MCF 10A (cell line): ENCODE measurements around the gene NTHL1. TPM values are rescaled to one million over a fixed set of nuclear protein-coding genes. Genes with fewer than 3 reads are reported as not detected.

ENCODE experiments used
- BruUV-seq: library from RNA; stranded (reverse); fragments of 400-500 nt; replicated peaks from 2 replicates; lab custom pipeline; 2021; lab: Mats Ljungman, UMichigan
- CTCF ChIA-PET: fragments of 300-600 bp; sonication (Branson Sonifier 250); formaldehyde crosslinking; extraction: SDS; loops from one replicate; lab custom pipeline; 2021; ENCODE audit warnings: antibody characterized with exemption, inconsistent platforms; lab: Yijun Ruan, JAX
- POLR2A ChIA-PET: fragments of 300-600, 350-650 bp; sonication (Branson Sonifier 250); formaldehyde crosslinking; extraction: SDS; loops from one replicate; lab custom pipeline; 2020; ENCODE audit warnings: antibody characterized with exemption, inconsistent platforms; lab: Yijun Ruan, JAX
- DNase-seq: peaks from one replicate; pipeline ENCODE4 v3.0.0-alpha.2; 2018; ENCODE audit not compliant: unreplicated experiment
- H3K27ac Mint-ChIP-seq: one replicate; pipeline ENCODE4 v1.8.0; 2022; ENCODE audit warnings: mild to moderate bottlenecking, low read depth, mixed read lengths; ENCODE audit not compliant: unreplicated experiment
- H3K27me3 Mint-ChIP-seq: one replicate; pipeline ENCODE4 v1.8.0; 2022; ENCODE audit warnings: mixed read lengths; ENCODE audit not compliant: insufficient read depth, unreplicated experiment
- H3K36me3 Mint-ChIP-seq: one replicate; pipeline ENCODE4 v1.8.0; 2022; ENCODE audit warnings: mild to moderate bottlenecking, moderate library complexity, mixed read lengths; ENCODE audit not compliant: insufficient read depth, unreplicated experiment
- H3K4me1 Mint-ChIP-seq: one replicate; pipeline ENCODE4 v1.8.0; 2022; ENCODE audit warnings: mixed read lengths; ENCODE audit not compliant: insufficient read depth, unreplicated experiment
- H3K4me3 Mint-ChIP-seq: one replicate; pipeline ENCODE4 v1.8.0; 2022; ENCODE audit warnings: mild to moderate bottlenecking, moderate library complexity, mixed read lengths; ENCODE audit not compliant: unreplicated experiment
- H3K9me3 Mint-ChIP-seq: one replicate; pipeline ENCODE4 v1.8.0; 2022; ENCODE audit warnings: mixed read lengths; ENCODE audit not compliant: unreplicated experiment
- intact Hi-C: fragments of 100-400 bp; cut with micrococcal nuclease; formaldehyde crosslinking; loops from 2 replicates; pipeline ENCODE4 v1.14.1; 2022
- total RNA-seq: library from RNA; stranded (reverse); gene quantifications from 2 replicates; pipeline ENCODE4 v1.2.3, GENCODE V29; 2022
- TF ChIP-seq, protein P1 (sequence below): fragments of 200-600 bp; IDR thresholded peaks from one replicate; pipeline ENCODE4 v1.8.0; 2022; ENCODE audit warnings: antibody characterized with exemption, mild to moderate bottlenecking; ENCODE audit not compliant: unreplicated experiment

NTHL1 gene
- total RNA-seq, 1 experiment from 2014 or later = 17.7 TPM

DNA sequence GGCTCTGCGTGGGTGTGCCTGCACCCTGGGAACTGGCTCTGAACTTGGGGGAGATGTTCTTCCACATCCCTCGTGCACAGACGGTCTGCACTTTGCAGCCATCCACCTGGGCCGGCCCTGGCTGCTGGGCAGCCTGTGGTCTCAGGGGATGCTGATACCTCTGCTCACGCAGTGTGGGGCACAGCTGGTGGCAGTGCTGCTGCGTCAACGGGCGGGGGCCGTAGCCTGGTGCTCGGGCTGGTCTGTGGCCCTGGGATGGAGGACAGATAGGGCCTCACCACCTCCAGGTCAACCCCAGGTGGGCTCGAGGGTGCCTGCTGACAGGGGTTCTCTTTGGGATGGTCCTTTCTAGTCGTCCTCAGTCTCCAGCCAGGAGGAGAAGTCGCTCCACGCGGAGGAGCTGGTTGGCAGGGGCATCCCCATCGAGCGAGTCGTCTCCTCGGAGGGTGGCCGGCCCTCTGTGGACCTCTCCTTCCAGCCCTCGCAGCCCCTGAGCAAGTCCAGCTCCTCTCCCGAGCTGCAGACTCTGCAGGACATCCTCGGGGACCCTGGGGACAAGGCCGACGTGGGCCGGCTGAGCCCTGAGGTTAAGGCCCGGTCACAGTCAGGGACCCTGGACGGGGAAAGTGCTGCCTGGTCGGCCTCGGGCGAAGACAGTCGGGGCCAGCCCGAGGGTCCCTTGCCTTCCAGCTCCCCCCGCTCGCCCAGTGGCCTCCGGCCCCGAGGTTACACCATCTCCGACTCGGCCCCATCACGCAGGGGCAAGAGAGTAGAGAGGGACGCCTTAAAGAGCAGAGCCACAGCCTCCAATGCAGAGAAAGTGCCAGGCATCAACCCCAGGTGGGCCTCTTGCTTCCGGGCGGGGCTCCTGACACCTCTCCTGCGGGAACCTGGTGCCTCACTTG is 36.5 kb upstream of the NTHL1 start:
- Mint-ChIP-seq H3K27ac (no peak overlapping the region), H3K4me3 (no peak overlapping the region), H3K9me3 (no peaks in the 10 kb centered on the region), H3K4me1 (peaks cover 4% of the 10 kb centered on the region), H3K27me3 (no peaks in the 10 kb centered on the region), H3K36me3 (peaks cover 44% of the 10 kb centered on the region)
- ChIA-PET CTCF (interaction anchor here (1.1 to 1.6 kb wide), 2 partner anchors 37 to 56 kb away, joined by 4 to 6 read pairs; no protein-coding TSS in a partner anchor), POLR2A (interaction anchor here (1.1 kb wide), 1 partner anchor 45 kb away, joined by 3 read pairs; no protein-coding TSS in a partner anchor)
- TF ChIP-seq, protein P1, sequence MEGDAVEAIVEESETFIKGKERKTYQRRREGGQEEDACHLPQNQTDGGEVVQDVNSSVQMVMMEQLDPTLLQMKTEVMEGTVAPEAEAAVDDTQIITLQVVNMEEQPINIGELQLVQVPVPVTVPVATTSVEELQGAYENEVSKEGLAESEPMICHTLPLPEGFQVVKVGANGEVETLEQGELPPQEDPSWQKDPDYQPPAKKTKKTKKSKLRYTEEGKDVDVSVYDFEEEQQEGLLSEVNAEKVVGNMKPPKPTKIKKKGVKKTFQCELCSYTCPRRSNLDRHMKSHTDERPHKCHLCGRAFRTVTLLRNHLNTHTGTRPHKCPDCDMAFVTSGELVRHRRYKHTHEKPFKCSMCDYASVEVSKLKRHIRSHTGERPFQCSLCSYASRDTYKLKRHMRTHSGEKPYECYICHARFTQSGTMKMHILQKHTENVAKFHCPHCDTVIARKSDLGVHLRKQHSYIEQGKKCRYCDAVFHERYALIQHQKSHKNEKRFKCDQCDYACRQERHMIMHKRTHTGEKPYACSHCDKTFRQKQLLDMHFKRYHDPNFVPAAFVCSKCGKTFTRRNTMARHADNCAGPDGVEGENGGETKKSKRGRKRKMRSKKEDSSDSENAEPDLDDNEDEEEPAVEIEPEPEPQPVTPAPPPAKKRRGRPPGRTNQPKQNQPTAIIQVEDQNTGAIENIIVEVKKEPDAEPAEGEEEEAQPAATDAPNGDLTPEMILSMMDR = no peak
- no peak for DNase-seq
- BruUV-seq = no TSS peak
- intact Hi-C loops = no loop called here

DNA sequence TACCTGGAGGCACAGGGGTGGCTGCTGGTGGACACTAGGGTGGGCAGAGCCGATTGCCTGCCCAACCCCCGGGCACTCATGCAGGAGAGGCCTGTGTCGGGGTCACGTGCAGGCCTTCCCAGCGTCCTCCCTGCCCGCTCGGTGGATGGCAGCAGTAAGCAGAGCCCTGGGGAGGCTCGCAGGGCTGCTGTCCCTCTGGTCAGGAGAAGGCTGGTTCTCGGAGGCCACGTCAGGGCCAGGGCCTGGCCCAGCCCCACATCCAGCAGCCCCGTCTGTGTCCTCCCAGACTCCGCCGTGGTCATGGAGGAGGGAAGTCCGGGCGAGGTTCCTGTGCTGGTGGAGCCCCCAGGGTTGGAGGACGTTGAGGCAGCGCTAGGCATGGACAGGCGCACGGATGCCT is 35.8 kb upstream of the NTHL1 start:
- Mint-ChIP-seq H3K27ac (no peak overlapping the region), H3K27me3 (no peaks in the 10 kb centered on the region), H3K4me3 (no peak overlapping the region), H3K9me3 (no peaks in the 10 kb centered on the region), H3K4me1 (no peaks in the 10 kb centered on the region), H3K36me3 (peaks cover 38% of the 10 kb centered on the region)
- no peak for DNase-seq
- no TSS peak for BruUV-seq
- TF ChIP-seq, protein P1 = no peak
- intact Hi-C loops = no loop called here
- ChIA-PET POLR2A (interaction anchor here (0.9 kb wide), 1 partner anchor 68 kb away, joined by 3 read pairs; no protein-coding TSS in a partner anchor), CTCF (interaction anchor here (0.6 to 1.1 kb wide), 3 partner anchors 43 to 61 kb away, joined by 3 to 6 read pairs (median 3); no protein-coding TSS in a partner anchor)

DNA sequence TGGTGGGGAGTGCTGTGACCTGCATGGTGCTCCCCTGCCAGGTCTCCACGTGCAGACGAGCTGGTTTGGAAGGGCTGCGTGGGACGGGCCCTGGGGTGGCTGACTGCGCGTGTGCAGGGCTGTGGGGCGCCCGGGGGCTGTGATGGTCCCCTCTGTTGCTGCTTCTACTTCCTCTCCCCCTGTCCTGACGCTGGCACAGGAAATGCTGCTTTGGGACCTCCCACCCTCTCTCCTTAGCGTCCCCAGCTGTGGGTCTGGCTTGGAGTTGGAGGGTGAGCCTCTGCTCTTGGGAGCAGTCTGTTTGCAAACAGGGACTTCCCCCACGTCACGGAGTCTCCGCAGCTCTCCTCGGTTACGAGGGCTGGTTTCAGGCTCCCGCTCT is 35.3 kb upstream of the NTHL1 start:
- ChIA-PET CTCF (interaction anchor here (0.6 to 0.8 kb wide), 2 partner anchors 43 to 60 kb away, joined by 3 read pairs; no protein-coding TSS in a partner anchor), POLR2A (interaction anchor here (0.9 kb wide), 1 partner anchor 69 kb away, joined by 3 read pairs; no protein-coding TSS in a partner anchor)
- DNase-seq = no peak
- TF ChIP-seq, protein P1 = no peak
- no peaks in the 10 kb centered on the region for H3K4me1 Mint-ChIP-seq
- no peaks in the 10 kb centered on the region for H3K9me3 Mint-ChIP-seq
- intact Hi-C loops = no loop called here
- H3K27ac Mint-ChIP-seq = no peak overlapping the region
- H3K4me3 Mint-ChIP-seq = no peak overlapping the region
- H3K27me3 Mint-ChIP-seq = no peaks in the 10 kb centered on the region
- no TSS peak for BruUV-seq
- H3K36me3 Mint-ChIP-seq = peaks cover 34% of the 10 kb centered on the region
